GM12878 (cell line): ENCODE data around the gene TSPAN31. TPM values are rescaled to one million over a fixed set of nuclear protein-coding genes. Genes with fewer than 3 reads are reported as not detected.

Experiments used
- CTCF ChIP-seq, 3 experiments: IDR thresholded peaks in 2 of 3; conservative IDR thresholded peaks in 1 of 3; 2 replicates each; pipeline ENCODE4 v1.5.1; 2011; ENCODE audit warnings: low read depth in 3 of 3, low read length in 3 of 3, mild to moderate bottlenecking in 3 of 3, control low read depth in 2 of 3, moderate library complexity in 2 of 3, inconsistent platforms in 1 of 3, mixed read lengths in 1 of 3; ENCODE audit not compliant: control insufficient read depth in 2 of 3, insufficient read depth in 1 of 3; ENCODE audit errors: extremely low read depth in 1 of 3
- FOS ChIP-seq: IDR thresholded peaks from 3 replicates; pipeline ENCODE4 v1.6.1; 2011; ENCODE audit warnings: borderline replicate concordance; ENCODE audit not compliant: insufficient read length; ENCODE audit errors: extremely low read depth
- TAF1 ChIP-seq: IDR thresholded peaks from 2 replicates; pipeline ENCODE4 v1.6.1; 2011; ENCODE audit warnings: mild to moderate bottlenecking, low read depth, low read length, borderline replicate concordance
- YBX1 ChIP-seq: fragments of 450-650 bp; IDR thresholded peaks from 2 replicates; pipeline ENCODE4 v1.6.1; 2016; ENCODE audit warnings: antibody characterized with exemption
- ZNF687 ChIP-seq: fragments of 450-650 bp; IDR thresholded peaks from 2 replicates; pipeline ENCODE4 v1.6.1; 2017; ENCODE audit warnings: mild to moderate bottlenecking, moderate library complexity
- polyA plus RNA-seq, 11 experiments: library from polyadenylated mRNA; depleted of rRNA in 4 of 11; unstranded in 6 of 11; stranded (reverse) in 5 of 11; fragments of >200 nt; fragmentation: Nextera tagmentation in 4 of 11; fragmentation: Illumina TruSeq in 1 of 11; extraction: Ambion mirVana in 4 of 11; extraction: Trizol in 1 of 11; gene quantifications; 1 replicate in 1 of 11; 2 replicates in 10 of 11; pipeline versions ENCODE4 v1.2.1 to v1.2.3, GENCODE V29; 2011 to 2016; ENCODE audit warnings: inconsistent platforms in 2 of 11, missing spikeins in 2 of 11, low read depth in 1 of 11
- total RNA-seq, 4 experiments: library from RNA; depleted of rRNA in 3 of 4; stranded (reverse); fragments of >200 nt in 3 of 4; fragmentation: Illumina TruSeq in 1 of 4; extraction: Trizol in 1 of 4; gene quantifications; 2 replicates each; pipeline versions ENCODE4 v1.2.1 to v1.2.3, GENCODE V29; 2013 to 2021

TSPAN31 gene
- total and polyA plus RNA-seq, 10 of the 15 experiments (the other 5 are each of a cell fraction or from before 2014, with no cell fraction given): 11.8 to 32.2 (median 24.7) TPM

- no peak for TF ChIP-seq ZNF687
- no peak for TF ChIP-seq FOS
- no peak for TF ChIP-seq TAF1
- TF ChIP-seq YBX1: no peak
- TF ChIP-seq CTCF (IDR thresholded peaks at IDR 0.05 in 2 of 3, conservative IDR thresholded peaks at IDR 0.05 in 1 of 3; ENCODE audit: control insufficient read depth in 2 of 3, extremely low read depth in 1 of 3, insufficient read depth in 1 of 3, low read depth in 3 of 3, low read length in 3 of 3): peak; percentile 55 to 59 (median 56)
These were observed 14.6 kb downstream of the TSPAN31 start (continued) for GRCh38 chr12:57759360-57759980.
